Sigmoid colon (tissue), 7 donors: ENCODE measurements around the gene ATP6V1D. TPM values are rescaled to one million over a fixed set of nuclear protein-coding genes. Genes with fewer than 3 reads are reported as not detected.
"Not testable (repeated sequence)": the region's sequence is repeated elsewhere in the genome, so short reads cannot be mapped to it uniquely, and the experiment has no call there.

ENCODE experiments used
- DNase-seq: peaks from one replicate; pipeline ENCODE4 v3.0.0-alpha.2; 2019
- H3K27ac ChIP-seq, 4 donors: fragments of 200-600 bp; sonication (generic); one replicate each; pipeline ENCODE4 v1.5.1; 2016 to 2019; ENCODE audit warnings: mild to moderate bottlenecking in 1 of 4
- H3K27me3 ChIP-seq, 3 donors: fragments of 200-600 bp; sonication (generic); one replicate each; pipeline ENCODE4 v1.5.1; 2019; ENCODE audit warnings: mild to moderate bottlenecking in 1 of 3
- H3K36me3 ChIP-seq, 4 donors: fragments of 200-600 bp; sonication (generic); one replicate each; pipeline ENCODE4 v1.5.1; 2016 to 2019
- H3K4me1 ChIP-seq, 4 donors: fragments of 200-600 bp; sonication (generic); one replicate each; pipeline ENCODE4 v1.5.1; 2017 to 2019
- H3K4me3 ChIP-seq, 4 donors: fragments of 200-600 bp; sonication (generic); one replicate each; pipeline ENCODE4 v1.5.1; 2017 to 2019; ENCODE audit warnings: mild to moderate bottlenecking in 2 of 4, moderate library complexity in 1 of 4
- H3K9me3 ChIP-seq, 4 donors: fragments of 200-600 bp in 3 of 4; sonication (generic) in 3 of 4; one replicate each; pipeline versions ENCODE4 v1.5.1 to v1.6.1; 2013 to 2019
- CTCF ChIP-seq, 4 experiments: fragments of 450-650 bp in 3 of 4; fragments of 200-600 bp in 1 of 4; IDR thresholded peaks; one replicate each; pipeline ENCODE4 v1.5.1; 2016 to 2019; ENCODE audit warnings: antibody characterized with exemption in 4 of 4, mild to moderate bottlenecking in 3 of 4, moderate library complexity in 2 of 4
- EP300 ChIP-seq, 4 donors: sonication (generic); formaldehyde crosslinking; IDR thresholded peaks; one replicate each; pipeline ENCODE4 v1.6.1; 2017; ENCODE audit warnings: antibody characterized with exemption in 4 of 4
- POLR2A ChIP-seq, 2 donors: fragments of 450-650 bp; IDR thresholded peaks; one replicate each; pipeline ENCODE4 v1.6.1; 2016; ENCODE audit warnings: antibody characterized with exemption in 2 of 2, mild to moderate bottlenecking in 2 of 2, moderate library complexity in 2 of 2
- POLR2AphosphoS5 ChIP-seq, 4 donors: sonication (generic); formaldehyde crosslinking; IDR thresholded peaks; one replicate each; pipeline ENCODE4 v1.6.1; 2017; ENCODE audit warnings: antibody characterized with exemption in 4 of 4
- WGBS, 2 donors: extraction: QIAGEN DNeasy Blood & Tissue Kit; methylation state at CpG; one replicate each; pipeline ENCODE4 v1.1.7; 2013; 5-methylcytosine and 5-hydroxymethylcytosine counted together
- intact Hi-C: fragments of 100-400 bp; cut with DNase I; formaldehyde crosslinking; loops from one replicate; pipeline ENCODE4 v1.15.1; 2023
- polyA plus RNA-seq, 3 donors: library from polyadenylated mRNA; stranded (reverse); fragments of 200-250 nt; gene quantifications; one replicate each; pipeline ENCODE4 v1.2.3, GENCODE V29; 2013
- total RNA-seq, 4 donors: library from RNA; depleted of rRNA; stranded (reverse); fragments of >200 nt; gene quantifications; one replicate each; pipeline ENCODE4 v1.1.0, GENCODE V29; 2016
- donor health status: healthy with polysubstance abuse.
- donor health status: Bipolar disorder and iron deficiency.
- donor health status: healthy.

Gene ATP6V1D
- total and polyA plus RNA-seq, 7 donors, result 64.1 to 181 (median 79.7) TPM

DNA sequence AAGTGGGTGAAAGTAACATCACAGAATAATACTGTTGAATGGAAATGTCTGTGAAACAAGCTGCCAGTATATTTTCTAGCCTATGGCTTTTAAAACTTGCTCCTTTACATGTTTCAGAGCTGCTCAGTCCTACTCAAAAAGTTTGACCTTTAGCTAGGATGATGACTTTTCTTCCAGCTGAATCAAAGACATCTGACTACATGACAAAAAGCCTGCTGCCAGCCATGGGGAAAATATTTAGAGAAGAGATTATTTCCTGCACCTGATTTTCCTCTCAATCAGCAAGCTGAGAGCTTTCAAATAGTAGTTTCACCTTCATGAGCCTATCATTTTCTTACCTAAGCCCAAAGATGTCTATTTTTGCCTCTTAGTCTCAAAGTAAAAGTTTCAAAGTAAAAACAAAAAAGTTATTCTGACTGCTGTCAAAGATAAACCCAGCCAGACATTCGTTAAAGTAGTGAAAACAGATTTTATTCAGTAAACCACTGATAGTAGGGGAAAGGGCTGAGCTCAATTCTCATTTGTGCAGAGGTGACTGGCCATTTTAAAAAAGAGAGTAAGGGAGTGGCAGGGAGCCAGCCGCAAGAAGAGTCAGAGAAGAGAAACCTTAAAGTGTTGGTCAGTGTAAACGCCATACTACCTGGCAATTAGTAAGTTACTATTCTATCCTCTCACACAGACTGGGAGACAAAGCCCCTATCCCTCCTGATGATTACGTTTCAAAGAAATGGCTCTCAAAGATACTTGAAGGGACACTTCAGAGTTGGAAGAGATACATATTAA lies 2.2 kb downstream of the ATP6V1D start:
- DNase-seq, result no peak
- intact Hi-C loops, result no loop called here
- Histone ChIP-seq H3K4me1 (peaks cover 0 to 46% (median 41%) of the 10 kb centered on the region in 4 donors), H3K9me3 (no peaks in the 10 kb centered on the region), H3K4me3 (no peak overlapping the region), H3K27me3 (no peaks in the 10 kb centered on the region), H3K27ac (no peak overlapping the region), H3K36me3 (peaks cover 0 to 13% (median 0%) of the 10 kb centered on the region in 4 donors)
- TF ChIP-seq POLR2A (IDR thresholded peaks at IDR 0.05) (no peak), EP300 (IDR thresholded peaks at IDR 0.05) (no peak), POLR2AphosphoS5 (IDR thresholded peaks at IDR 0.05) (no peak), CTCF (IDR thresholded peaks at IDR 0.05) (no peak)
- 68 to 70% methylated on average over 4 of the region's 4 CpGs for WGBS, 2 donors

- intact Hi-C loops, result no loop called here
- DNase-seq, result no peak
- 95% methylated on average over 5 of the region's 5 CpGs for WGBS, 2 donors
- Histone ChIP-seq H3K27ac (no peak overlapping the region), H3K9me3 (no peaks in the 10 kb centered on the region), H3K27me3 (no peaks in the 10 kb centered on the region), H3K36me3 (peaks cover 16 to 55% (median 23%) of the 10 kb centered on the region in 4 donors), H3K4me3 (no peak overlapping the region), H3K4me1 (peaks cover 0 to 7% (median 3%) of the 10 kb centered on the region in 4 donors)
- no peak for TF ChIP-seq POLR2AphosphoS5 (IDR thresholded peaks at IDR 0.05)
These were observed 7.5 kb downstream of the ATP6V1D start for GRCh38 chr14:67352055-67352454.

DNA sequence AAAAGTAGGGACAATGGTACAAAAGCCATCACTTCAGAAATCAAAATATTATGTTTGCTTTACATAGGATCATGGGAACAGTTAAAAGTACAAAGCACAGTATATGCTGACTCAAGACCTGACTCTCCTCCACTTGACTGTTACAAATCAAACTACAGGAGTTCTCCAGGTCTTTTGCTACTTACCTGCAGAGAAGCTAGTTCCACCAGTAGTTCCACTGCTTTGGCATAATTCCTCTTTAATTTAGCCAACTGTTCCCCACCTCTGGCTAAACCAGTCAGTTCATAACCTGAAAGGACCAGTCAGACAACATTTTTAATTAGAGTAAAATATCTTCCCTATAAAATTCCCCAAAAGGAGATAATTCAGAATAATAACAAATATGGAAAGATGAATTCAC lies 14.0 kb downstream of the ATP6V1D start:
- Histone ChIP-seq H3K27me3 (no peaks in the 10 kb centered on the region), H3K27ac (no peak overlapping the region), H3K4me1 (no peaks in the 10 kb centered on the region), H3K36me3 (peaks cover 23 to 95% (median 48%) of the 10 kb centered on the region in 4 donors), H3K4me3 (no peak overlapping the region), H3K9me3 (no peaks in the 10 kb centered on the region)
- TF ChIP-seq POLR2AphosphoS5 (IDR thresholded peaks at IDR 0.05), result no peak
- no peak for TF ChIP-seq EP300 (IDR thresholded peaks at IDR 0.05)
- DNase-seq, result no peak
- intact Hi-C loops, result no loop called here

GRCh38 chr14:67343601-67344230 lies 15.9 kb downstream of the ATP6V1D start:
- no peaks in the 10 kb centered on the region for H3K27me3 ChIP-seq
- intact Hi-C loops, result no loop called here
- H3K27ac ChIP-seq, result no peak overlapping the region
- WGBS, 2 donors, result 93% methylated on average over 4 of the region's 4 CpGs
- DNase-seq, result no peak
- no peak overlapping the region for H3K4me3 ChIP-seq
- no peaks in the 10 kb centered on the region for H3K4me1 ChIP-seq
- TF ChIP-seq POLR2AphosphoS5 (IDR thresholded peaks at IDR 0.05), result no peak
- H3K36me3 ChIP-seq, result peaks cover 26 to 94% (median 42%) of the 10 kb centered on the region in 4 donors
- H3K9me3 ChIP-seq, result no peaks in the 10 kb centered on the region

DNA sequence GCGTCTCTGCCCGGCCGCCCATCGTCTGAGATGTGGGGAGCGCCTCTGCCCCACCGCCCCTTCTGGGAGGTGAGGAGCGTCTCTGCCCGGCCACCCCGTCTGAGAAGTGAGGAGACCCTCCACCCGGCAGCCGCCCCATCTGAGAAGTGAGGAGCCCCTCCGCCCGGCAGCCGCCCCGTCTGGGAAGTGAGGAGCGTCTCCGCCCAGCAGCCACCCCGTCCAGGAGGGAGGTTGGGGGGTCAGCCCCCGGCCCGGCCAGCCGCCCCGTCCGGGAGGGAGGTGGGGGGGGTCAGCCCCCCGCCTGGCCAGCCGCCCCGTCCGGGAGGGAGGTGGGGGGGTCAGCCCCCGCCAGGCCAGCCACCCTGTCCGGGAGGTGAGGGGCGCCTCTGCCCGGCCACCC lies 18.4 kb downstream of the ATP6V1D start:
- H3K4me3 ChIP-seq, H3K27me3 ChIP-seq, intact Hi-C loops, H3K27ac ChIP-seq, H3K4me1 ChIP-seq, DNase-seq, H3K9me3 ChIP-seq: not testable (repeated sequence)
- peaks cover 18 to 94% (median 44%) of the 10 kb centered on the region in 4 donors for H3K36me3 ChIP-seq
- 97% methylated on average over 31 of the region's 31 CpGs for WGBS, 2 donors

DNA sequence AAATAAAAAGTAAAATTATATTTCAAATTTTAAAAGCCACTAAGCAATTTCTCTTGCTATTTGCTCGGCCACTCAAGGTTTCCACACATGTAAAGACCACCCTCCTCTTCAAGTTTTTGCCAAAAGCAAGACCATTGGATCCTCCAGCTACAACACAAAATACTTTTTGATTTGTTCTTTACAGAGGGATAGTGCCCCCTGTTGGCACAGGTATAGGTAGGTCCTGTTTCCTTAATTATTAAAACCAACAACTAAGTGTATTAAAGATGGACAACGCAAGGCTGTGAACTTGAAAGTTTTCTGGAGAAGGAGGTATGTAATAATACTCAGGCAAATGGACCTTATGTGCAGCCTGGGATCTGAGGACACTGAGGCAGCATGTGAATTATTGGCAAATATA lies 23.8 kb downstream of the ATP6V1D start:
- Histone ChIP-seq H3K4me1 (no peaks in the 10 kb centered on the region), H3K4me3 (no peak overlapping the region), H3K27ac (no peak overlapping the region), H3K9me3 (no peaks in the 10 kb centered on the region), H3K27me3 (no peaks in the 10 kb centered on the region), H3K36me3 (peaks cover 12 to 97% (median 48%) of the 10 kb centered on the region in 4 donors)
- TF ChIP-seq EP300 (IDR thresholded peaks at IDR 0.05) (no peak), CTCF (IDR thresholded peaks at IDR 0.05) (no peak), POLR2A (IDR thresholded peaks at IDR 0.05) (no peak), POLR2AphosphoS5 (IDR thresholded peaks at IDR 0.05) (no peak)
- intact Hi-C loops, result no loop called here
- WGBS, 2 donors, result 93 to 97% methylated on average over 2 of the region's 2 CpGs
- no peak for DNase-seq
